Hepatocyte (in vitro differentiated cells): Measurements from ENCODE around the gene NPTXR.
"Not testable (repeated sequence)": the region's sequence is repeated elsewhere in the genome, so short reads cannot be mapped to it uniquely, and the experiment has no call there.

Experiments
- EZH2 ChIP-seq: fragments of 200-600 bp; sonication (generic); IDR thresholded peaks from 2 replicates; pipeline ENCODE4 v1.6.1; 2016; ENCODE audit warnings: antibody characterized with exemption, mild to moderate bottlenecking, borderline replicate concordance
- TF ChIP-seq, protein P1 (sequence below): fragments of 200-600 bp; sonication (generic); IDR thresholded peaks from 2 replicates; pipeline ENCODE4 v1.5.1; 2016; ENCODE audit warnings: antibody characterized with exemption, mild to moderate bottlenecking; ENCODE audit not compliant: poor library complexity

DNA sequence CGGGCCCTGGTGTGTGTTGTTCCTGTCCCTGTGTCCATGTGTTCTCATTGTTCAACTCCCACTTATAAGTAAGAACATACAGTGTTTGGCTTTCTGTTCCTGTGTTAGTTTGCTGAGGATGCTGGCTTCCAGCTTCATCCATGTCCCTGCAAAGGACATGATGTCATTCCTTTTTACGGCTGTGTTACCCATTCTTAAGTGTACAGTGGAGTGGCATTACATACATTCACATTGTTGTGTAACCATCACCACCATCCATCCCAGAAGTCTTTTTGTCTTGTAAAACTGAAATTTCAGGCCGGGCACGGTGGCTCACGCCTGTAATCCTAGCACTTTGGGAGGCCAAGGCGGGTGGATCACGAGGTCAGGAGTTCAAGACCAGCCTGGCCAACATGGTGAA, 10.6 kb upstream of the NPTXR start:
- TF ChIP-seq EZH2 = not testable (repeated sequence)
- TF ChIP-seq, protein P1, sequence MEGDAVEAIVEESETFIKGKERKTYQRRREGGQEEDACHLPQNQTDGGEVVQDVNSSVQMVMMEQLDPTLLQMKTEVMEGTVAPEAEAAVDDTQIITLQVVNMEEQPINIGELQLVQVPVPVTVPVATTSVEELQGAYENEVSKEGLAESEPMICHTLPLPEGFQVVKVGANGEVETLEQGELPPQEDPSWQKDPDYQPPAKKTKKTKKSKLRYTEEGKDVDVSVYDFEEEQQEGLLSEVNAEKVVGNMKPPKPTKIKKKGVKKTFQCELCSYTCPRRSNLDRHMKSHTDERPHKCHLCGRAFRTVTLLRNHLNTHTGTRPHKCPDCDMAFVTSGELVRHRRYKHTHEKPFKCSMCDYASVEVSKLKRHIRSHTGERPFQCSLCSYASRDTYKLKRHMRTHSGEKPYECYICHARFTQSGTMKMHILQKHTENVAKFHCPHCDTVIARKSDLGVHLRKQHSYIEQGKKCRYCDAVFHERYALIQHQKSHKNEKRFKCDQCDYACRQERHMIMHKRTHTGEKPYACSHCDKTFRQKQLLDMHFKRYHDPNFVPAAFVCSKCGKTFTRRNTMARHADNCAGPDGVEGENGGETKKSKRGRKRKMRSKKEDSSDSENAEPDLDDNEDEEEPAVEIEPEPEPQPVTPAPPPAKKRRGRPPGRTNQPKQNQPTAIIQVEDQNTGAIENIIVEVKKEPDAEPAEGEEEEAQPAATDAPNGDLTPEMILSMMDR = not testable (repeated sequence)
